ENCODE data around the gene PES1. TPM values are rescaled to one million over a fixed set of nuclear protein-coding genes. Genes with fewer than 3 reads are reported as not detected.
A peak's percentile ranks its signal among the peaks of the same experiment; 100 is the strongest.

The PES1 gene
- total RNA-seq, result 47.0 TPM
- long read RNA-seq, transcript PES1-201 (15 exons, 1,988 nt), result minor isoform, 5 of 77 reads
- long read RNA-seq, transcript PES1-202 (15 exons, 2,295 nt), result major isoform, 43 of 77 reads
- long read RNA-seq, partial matches to known transcripts, result 22 of 77 reads
- long read RNA-seq, other reads (novel, unspliced or antisense), result 6 of 77 reads

- ATAC-seq (peak; percentile 99 to 100), DNase-seq (peak; percentile 94)
- peak within 1 kb of the TSS; percentile 82 for H3K27ac ChIP-seq
- H3K9me3 ChIP-seq, result no peaks in the 10 kb centered on the region
- H3K4me3 ChIP-seq, result peak within 1 kb of the TSS; percentile 86
- no peaks in the 10 kb centered on the region for H3K27me3 ChIP-seq (ENCODE audit: low read depth)
- intact Hi-C loops (cut with DNase I), result no loop called here
- H3K36me3 ChIP-seq, result peaks cover 28% of the 10 kb centered on the region
- TF ChIP-seq CTCF (IDR thresholded peaks at IDR 0.05), result no peak
- H3K4me1 ChIP-seq, result peaks cover 20% of the 10 kb centered on the region
Observed at GRCh38 chr22:30591588-30592359, at the start of gene PES1. PES1 (minus strand) TSS chr22:30591910; CDS start chr22:30591833, 77 bp downstream.

GRCh38 chr22:30640839-30641430, 49.2 kb upstream of the PES1 start:
- no peak for ATAC-seq

DNA sequence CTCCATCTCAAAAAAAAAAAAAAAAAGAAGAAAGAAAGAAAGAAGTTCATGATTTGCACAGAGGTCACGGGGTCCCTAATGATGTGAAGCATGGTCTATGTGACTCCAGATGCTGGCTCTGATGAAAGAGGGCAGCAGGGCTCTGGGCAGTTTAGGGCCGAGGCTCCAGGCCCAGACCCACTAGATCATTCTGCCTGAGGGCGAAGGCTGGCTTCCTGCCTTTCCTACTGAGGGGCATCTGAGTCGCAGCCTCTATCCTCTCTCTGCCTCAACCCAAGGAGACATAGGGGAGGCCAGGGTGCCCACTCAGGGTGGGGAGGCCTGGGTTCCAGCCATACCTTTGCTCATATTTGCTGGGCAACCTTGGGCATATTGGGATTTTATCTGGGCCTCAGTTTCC, 48.7 kb upstream of the PES1 start:
- Histone ChIP-seq H3K36me3 (no peaks in the 10 kb centered on the region), H3K27me3 (ENCODE audit: low read depth) (no peaks in the 10 kb centered on the region), H3K4me1 (peaks cover 23% of the 10 kb centered on the region), H3K9me3 (no peaks in the 10 kb centered on the region), H3K27ac (no peak overlapping the region), H3K4me3 (no peak overlapping the region)
- TF ChIP-seq CTCF (IDR thresholded peaks at IDR 0.05), result no peak
- DNase-seq, result no peak
- ATAC-seq, result no peak
- intact Hi-C loops (cut with DNase I), result no loop called here

More at GRCh38 chr22:30640839-30641430, 49.2 kb upstream of the PES1 start:
- Histone ChIP-seq H3K27ac (no peak overlapping the region), H3K4me3 (no peak overlapping the region), H3K27me3 (ENCODE audit: low read depth) (no peaks in the 10 kb centered on the region), H3K36me3 (no peaks in the 10 kb centered on the region), H3K9me3 (no peaks in the 10 kb centered on the region), H3K4me1 (peaks cover 20% of the 10 kb centered on the region)
- TF ChIP-seq CTCF (IDR thresholded peaks at IDR 0.05), result no peak
- intact Hi-C loops (cut with DNase I), result no loop called here
- DNase-seq, result no peak

- Histone ChIP-seq H3K27ac (no peak overlapping the region), H3K4me1 (peaks cover 32% of the 10 kb centered on the region), H3K4me3 (no peak overlapping the region), H3K36me3 (no peaks in the 10 kb centered on the region), H3K27me3 (ENCODE audit: low read depth) (no peaks in the 10 kb centered on the region), H3K9me3 (no peaks in the 10 kb centered on the region)
- no peak for TF ChIP-seq CTCF (IDR thresholded peaks at IDR 0.05)
- DNase-seq (no peak), ATAC-seq (no peak)
- intact Hi-C loops (cut with DNase I), result no loop called here
Observed at GRCh38 chr22:30637701-30638114, 46.0 kb upstream of the PES1 start.

GRCh38 chr22:30636226-30637077, 44.7 kb upstream of the PES1 start:
- Histone ChIP-seq H3K9me3 (no peaks in the 10 kb centered on the region), H3K36me3 (no peaks in the 10 kb centered on the region), H3K27ac (peak overlapping the region; percentile 80), H3K27me3 (ENCODE audit: low read depth) (no peaks in the 10 kb centered on the region), H3K4me3 (peak overlapping the region; percentile 72), H3K4me1 (peaks cover 32% of the 10 kb centered on the region)
- ATAC-seq, result peak; percentile 1 to 3
- intact Hi-C loops (cut with DNase I), result no loop called here
- DNase-seq, result peak; percentile 57
- no peak for TF ChIP-seq CTCF (IDR thresholded peaks at IDR 0.05)

Measured in lower lobe of right lung (tissue), 2 donors.